GM18511 (cell line): Measurements from ENCODE around the gene ZG16B.

Experiments used
- ATAC-seq: cut with Tn5 transposase; IDR thresholded peaks from one replicate; pipeline ENCODE4 v1.9.1; 2021; ENCODE audit warnings: mild to moderate bottlenecking, moderate library complexity; ENCODE audit not compliant: unreplicated experiment

The ZG16B gene

DNA sequence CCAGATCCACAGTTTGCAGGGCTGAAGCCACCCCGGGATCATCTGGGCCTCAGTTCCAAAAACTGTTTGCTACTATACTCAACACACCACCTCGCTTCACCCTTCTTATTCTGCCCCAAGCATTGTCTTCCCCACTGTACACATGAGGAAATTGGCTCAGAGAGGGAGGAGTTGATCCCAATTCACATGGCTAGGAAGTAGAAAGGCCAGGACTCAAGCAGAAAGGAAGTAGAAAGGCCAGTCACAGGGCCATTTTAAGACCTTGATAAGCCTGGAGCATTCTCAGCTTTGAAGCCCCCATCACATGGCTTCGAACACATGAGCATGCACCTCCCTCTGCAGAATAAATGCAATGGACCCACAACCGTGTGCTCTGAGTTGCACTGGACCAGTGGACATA is 35.5 kb downstream of the ZG16B start:
- ATAC-seq, result no peak

DNA sequence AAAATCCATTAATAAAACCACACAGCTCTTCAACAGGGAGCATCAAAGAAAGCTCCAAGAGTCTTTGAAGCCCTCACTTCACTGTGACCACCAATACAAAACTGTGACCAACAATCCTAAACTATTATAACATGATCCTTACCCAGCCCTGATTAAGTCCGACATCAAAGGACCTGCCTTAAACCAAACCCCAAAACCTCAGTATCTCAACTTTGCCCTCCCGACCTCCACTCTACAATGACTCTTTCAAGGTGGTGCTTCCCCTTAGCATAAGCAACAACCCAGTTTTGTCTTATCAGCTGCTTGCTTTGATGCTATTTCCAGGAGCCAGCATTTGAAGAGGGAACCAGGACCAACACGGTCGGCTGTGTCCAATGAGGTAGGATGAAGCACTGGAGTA is 36.3 kb downstream of the ZG16B start:
- ATAC-seq, result no peak

DNA sequence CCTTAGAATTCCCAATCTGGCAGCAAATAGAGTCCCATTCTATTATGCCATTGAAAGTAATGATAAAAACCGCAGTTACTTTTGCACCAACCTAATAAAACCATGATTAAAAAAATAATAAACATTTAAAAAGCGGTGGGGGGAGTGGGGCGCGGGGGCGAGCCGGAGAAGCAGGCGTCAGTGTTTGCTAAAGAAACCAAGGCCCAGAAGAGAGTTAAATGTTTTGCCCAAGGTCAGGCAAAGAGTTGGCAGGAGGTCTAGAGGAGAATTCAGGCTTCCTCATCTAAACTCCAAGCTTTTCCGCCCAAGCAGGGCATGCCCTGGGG is 37.5 kb downstream of the ZG16B start:
- ATAC-seq, result peak; percentile 24

DNA sequence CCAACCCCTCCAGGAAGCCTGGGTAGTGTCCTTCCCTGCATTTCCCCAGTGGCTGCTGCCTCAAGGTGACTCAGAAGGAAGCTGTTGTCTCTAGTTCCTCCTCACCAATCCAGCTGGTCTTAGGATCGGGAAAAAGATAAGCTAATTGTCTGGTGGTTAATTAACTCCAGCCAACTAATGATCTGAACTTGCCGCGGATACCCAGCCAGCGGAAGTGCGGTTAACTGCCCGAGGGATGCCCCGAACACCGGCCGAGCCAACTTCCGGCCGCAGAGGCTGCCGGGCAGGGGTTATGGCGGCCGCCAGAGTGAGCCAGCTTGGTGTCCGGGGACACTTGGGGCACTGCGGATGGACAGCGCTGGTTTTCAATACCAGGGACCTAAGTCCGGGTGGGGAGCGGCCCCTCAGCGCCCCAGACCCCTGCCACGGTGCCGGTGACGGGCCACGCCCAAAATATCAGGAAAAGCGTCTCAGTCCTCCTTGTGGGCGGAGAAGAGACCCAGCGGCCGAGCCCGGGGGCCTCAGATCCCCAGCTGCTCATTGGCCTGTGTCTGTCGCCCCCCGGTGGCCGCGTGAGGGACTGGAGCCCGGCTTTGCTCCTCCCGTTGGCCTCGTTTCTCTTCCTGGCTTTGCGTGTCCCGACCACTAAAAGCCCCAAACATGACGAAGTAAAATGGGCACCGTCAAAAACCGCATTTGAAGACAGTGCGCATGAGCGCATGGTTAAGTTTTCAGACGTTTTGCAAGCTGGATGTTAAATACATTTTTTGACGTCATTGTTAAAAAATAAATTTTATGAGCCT is 38.1 kb downstream of the ZG16B start:
- ATAC-seq, result peak; percentile 92

DNA sequence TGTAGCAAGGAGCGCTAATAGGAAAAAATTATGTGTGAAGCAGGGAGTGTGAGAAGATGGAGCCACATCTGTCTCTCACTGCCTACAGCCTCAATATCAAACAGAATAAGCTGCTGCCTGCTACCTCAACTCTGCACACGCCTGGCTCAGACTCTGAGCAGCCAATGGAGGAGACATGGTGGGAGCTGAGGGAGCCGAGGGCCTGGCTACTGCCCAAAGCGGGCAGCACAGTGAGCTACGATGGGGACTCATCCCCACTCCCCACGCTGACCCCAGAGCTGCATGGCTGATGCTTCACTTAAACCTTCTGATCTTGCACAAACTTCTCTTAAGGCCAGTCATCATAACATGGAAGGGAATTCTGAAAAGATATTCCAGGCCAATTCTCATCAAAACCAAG is 41.8 kb downstream of the ZG16B start:
- ATAC-seq, result no peak

DNA sequence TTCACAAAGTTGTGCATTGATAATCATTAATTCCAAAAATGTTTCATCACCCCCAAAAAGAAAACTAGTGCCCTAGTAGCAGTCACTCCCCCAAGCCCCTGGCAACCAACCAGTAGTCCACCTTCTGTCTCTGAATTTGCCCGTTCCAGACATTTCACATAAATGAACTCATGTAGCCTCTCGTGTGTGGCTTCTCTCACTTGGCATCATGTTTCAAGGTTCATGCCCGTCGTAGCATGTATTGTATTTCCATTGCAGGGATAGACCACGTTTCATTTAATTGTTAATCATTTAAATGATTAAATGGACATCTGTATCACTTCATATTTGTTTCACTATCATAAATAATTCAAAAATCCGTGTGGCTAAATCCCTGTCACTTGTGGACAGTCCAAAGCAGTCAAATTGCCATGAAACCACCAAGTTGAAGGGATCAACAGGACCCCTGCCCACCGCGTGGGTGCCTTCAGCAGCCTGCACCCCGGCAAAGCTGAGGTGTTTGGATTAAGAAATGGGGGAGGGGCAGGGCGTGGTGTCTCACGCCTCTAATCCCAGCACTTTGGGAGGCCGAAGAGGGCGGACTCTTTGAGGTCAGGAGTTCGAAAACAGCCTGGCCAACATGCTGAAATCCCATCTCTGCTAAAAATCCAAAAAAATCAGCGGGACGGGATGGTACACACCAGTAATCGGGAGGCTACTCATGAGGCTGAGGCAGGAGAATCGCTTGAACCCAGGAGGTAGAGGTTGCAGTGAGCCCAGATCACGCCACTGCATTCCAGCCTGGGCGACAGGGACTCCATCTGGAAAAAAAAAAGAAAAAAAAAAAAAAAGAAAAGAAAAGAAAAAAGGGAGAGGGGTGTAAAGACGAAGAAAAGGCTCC is 44.2 kb downstream of the ZG16B start:
- no peak for ATAC-seq

DNA sequence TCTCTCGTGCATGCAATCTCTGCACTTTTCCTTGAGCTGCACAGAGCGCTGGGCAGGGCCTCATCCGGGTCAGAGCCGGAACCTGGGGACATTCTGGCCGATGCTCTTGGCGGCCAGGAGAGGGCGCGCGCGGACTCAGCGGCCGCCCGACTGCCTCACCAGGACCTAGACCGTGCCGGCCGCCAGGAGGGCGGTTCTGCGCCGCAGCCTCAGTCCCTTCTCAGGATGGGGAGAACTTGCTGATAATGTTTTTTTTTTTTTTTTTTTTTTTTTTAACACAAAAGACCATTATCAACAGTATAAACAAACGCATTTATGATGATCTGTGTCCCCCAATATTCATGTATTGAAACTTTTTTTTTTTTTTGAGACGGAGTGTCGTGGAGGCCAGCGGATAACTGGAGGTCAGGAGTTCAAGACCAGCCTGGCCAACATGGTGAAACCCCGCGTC is 44.8 kb downstream of the ZG16B start:
- peak; percentile 59 for ATAC-seq

DNA sequence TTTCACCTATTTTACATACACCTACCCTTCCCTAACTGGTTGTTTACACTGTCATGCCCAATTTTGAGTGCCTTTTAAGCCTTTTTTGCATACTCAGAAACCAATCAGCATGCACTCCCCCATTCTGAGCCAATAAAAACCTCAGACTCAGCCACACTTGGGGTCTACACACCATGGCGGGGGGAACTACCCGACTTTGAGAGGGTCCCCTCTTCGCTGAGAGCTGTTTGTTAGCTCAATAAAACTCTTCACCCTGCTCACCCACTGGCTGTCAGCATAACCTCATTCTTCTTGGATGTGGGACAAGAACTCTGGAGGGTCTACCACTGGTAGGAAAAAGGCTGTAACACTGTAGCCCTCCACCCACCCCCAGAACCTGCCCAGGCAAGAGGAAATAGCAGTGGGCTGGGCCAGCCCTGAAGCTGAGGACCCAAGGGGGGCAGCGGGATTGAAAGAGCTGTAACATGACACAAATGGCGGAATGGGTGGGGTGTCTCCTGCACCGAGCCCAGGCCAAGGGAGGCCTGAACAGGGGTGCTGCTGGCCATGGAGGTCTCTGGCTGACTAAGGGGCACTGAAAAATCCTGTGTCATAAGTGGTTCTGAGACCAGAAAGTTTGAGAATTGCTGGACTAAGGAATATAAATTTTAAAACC is 49.9 kb downstream of the ZG16B start:
- ATAC-seq, result no peak
